H1 (cell line): ENCODE data around the gene CISH. TPM values are rescaled to one million over a fixed set of nuclear protein-coding genes. Genes with fewer than 3 reads are reported as not detected.

Source experiments
- HDAC2 ChIP-seq, 2 experiments: fragments of 300-600 bp in 1 of 2; sonication (generic) in 1 of 2; IDR thresholded peaks; 2 replicates each; pipeline ENCODE4 v1.6.1; 2011 to 2012; ENCODE audit warnings: low read depth in 2 of 2, low read length in 2 of 2, mild to moderate bottlenecking in 2 of 2, moderate library complexity in 2 of 2, borderline replicate concordance in 1 of 2, inconsistent platforms in 1 of 2
- NANOG ChIP-seq: IDR thresholded peaks from 2 replicates; pipeline ENCODE4 v1.6.1; 2011; ENCODE audit warnings: low read length, low read depth, mild to moderate bottlenecking, inconsistent platforms; ENCODE audit not compliant: insufficient read depth, poor library complexity, severe bottlenecking
- TBP ChIP-seq: IDR thresholded peaks from 2 replicates; pipeline ENCODE4 v1.6.1; 2011; ENCODE audit warnings: low read depth, low read length, improper control_type of control experiment
- TCF12 ChIP-seq: IDR thresholded peaks from 2 replicates; pipeline ENCODE4 v1.6.1; 2011; ENCODE audit warnings: low read depth, mild to moderate bottlenecking, low read length
- polyA plus RNA-seq, 7 experiments: library from polyadenylated mRNA; depleted of rRNA in 3 of 7; stranded (reverse) in 5 of 7; unstranded in 2 of 7; fragments of >200 nt in 5 of 7; fragments of 200-250 nt in 2 of 7; gene quantifications; 1 replicate in 5 of 7; 2 replicates in 1 of 7; 4 replicates in 1 of 7; pipeline versions ENCODE4 v1.2.1 to v1.2.3, GENCODE V29; 2011 to 2013; ENCODE audit warnings: missing spikeins in 2 of 7, mixed read lengths in 2 of 7
- total RNA-seq: library from RNA; stranded (reverse); fragmentation: NEBNext Ultra II Directional; extraction: Animal tissue kit (Norgen Biotek cat#: 25700); gene quantifications from 2 replicates; pipeline ENCODE4 v1.2.1, GENCODE V29; 2021
- TF ChIP-seq, protein P1 (sequence below): IDR thresholded peaks from 2 replicates; pipeline ENCODE4 v1.6.1; 2012; ENCODE audit warnings: low read length, inconsistent platforms
- TF ChIP-seq, protein P2 (sequence below): fragments of 300-600 bp; sonication (generic); IDR thresholded peaks from 2 replicates; pipeline ENCODE4 v1.7.1; 2012; ENCODE audit warnings: low read length, moderate library complexity, mild to moderate bottlenecking, inconsistent platforms; ENCODE audit not compliant: insufficient replicate concordance

CISH gene
- total and polyA plus RNA-seq, 2 of the 8 experiments (the other 6 are each of a cell fraction or from before 2014, with no cell fraction given) = 1.9 to 2.2 TPM

DNA sequence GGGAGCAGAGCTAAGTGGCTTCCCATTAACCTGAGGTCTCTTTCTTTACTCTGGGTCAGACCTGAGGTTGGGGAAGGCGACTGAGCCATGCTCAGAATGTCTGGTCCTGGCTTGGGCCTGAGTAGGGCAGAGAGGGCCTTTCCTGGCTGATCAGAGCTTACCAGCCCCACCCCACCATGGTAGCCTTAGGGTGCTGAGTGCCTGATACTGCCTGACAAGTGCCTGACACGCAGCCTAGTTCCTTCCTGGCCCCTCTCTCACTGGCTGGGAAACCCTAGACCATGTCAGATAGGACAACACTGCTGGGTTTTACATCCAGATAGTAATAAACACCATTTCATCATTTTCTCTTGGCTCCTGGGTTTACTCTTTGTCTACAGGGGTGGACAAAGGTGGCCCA lies 37.4 kb upstream of the CISH start (continued):
- TF ChIP-seq, protein P1, sequence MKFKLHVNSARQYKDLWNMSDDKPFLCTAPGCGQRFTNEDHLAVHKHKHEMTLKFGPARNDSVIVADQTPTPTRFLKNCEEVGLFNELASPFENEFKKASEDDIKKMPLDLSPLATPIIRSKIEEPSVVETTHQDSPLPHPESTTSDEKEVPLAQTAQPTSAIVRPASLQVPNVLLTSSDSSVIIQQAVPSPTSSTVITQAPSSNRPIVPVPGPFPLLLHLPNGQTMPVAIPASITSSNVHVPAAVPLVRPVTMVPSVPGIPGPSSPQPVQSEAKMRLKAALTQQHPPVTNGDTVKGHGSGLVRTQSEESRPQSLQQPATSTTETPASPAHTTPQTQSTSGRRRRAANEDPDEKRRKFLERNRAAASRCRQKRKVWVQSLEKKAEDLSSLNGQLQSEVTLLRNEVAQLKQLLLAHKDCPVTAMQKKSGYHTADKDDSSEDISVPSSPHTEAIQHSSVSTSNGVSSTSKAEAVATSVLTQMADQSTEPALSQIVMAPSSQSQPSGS = no peak
- TF ChIP-seq, protein P2, sequence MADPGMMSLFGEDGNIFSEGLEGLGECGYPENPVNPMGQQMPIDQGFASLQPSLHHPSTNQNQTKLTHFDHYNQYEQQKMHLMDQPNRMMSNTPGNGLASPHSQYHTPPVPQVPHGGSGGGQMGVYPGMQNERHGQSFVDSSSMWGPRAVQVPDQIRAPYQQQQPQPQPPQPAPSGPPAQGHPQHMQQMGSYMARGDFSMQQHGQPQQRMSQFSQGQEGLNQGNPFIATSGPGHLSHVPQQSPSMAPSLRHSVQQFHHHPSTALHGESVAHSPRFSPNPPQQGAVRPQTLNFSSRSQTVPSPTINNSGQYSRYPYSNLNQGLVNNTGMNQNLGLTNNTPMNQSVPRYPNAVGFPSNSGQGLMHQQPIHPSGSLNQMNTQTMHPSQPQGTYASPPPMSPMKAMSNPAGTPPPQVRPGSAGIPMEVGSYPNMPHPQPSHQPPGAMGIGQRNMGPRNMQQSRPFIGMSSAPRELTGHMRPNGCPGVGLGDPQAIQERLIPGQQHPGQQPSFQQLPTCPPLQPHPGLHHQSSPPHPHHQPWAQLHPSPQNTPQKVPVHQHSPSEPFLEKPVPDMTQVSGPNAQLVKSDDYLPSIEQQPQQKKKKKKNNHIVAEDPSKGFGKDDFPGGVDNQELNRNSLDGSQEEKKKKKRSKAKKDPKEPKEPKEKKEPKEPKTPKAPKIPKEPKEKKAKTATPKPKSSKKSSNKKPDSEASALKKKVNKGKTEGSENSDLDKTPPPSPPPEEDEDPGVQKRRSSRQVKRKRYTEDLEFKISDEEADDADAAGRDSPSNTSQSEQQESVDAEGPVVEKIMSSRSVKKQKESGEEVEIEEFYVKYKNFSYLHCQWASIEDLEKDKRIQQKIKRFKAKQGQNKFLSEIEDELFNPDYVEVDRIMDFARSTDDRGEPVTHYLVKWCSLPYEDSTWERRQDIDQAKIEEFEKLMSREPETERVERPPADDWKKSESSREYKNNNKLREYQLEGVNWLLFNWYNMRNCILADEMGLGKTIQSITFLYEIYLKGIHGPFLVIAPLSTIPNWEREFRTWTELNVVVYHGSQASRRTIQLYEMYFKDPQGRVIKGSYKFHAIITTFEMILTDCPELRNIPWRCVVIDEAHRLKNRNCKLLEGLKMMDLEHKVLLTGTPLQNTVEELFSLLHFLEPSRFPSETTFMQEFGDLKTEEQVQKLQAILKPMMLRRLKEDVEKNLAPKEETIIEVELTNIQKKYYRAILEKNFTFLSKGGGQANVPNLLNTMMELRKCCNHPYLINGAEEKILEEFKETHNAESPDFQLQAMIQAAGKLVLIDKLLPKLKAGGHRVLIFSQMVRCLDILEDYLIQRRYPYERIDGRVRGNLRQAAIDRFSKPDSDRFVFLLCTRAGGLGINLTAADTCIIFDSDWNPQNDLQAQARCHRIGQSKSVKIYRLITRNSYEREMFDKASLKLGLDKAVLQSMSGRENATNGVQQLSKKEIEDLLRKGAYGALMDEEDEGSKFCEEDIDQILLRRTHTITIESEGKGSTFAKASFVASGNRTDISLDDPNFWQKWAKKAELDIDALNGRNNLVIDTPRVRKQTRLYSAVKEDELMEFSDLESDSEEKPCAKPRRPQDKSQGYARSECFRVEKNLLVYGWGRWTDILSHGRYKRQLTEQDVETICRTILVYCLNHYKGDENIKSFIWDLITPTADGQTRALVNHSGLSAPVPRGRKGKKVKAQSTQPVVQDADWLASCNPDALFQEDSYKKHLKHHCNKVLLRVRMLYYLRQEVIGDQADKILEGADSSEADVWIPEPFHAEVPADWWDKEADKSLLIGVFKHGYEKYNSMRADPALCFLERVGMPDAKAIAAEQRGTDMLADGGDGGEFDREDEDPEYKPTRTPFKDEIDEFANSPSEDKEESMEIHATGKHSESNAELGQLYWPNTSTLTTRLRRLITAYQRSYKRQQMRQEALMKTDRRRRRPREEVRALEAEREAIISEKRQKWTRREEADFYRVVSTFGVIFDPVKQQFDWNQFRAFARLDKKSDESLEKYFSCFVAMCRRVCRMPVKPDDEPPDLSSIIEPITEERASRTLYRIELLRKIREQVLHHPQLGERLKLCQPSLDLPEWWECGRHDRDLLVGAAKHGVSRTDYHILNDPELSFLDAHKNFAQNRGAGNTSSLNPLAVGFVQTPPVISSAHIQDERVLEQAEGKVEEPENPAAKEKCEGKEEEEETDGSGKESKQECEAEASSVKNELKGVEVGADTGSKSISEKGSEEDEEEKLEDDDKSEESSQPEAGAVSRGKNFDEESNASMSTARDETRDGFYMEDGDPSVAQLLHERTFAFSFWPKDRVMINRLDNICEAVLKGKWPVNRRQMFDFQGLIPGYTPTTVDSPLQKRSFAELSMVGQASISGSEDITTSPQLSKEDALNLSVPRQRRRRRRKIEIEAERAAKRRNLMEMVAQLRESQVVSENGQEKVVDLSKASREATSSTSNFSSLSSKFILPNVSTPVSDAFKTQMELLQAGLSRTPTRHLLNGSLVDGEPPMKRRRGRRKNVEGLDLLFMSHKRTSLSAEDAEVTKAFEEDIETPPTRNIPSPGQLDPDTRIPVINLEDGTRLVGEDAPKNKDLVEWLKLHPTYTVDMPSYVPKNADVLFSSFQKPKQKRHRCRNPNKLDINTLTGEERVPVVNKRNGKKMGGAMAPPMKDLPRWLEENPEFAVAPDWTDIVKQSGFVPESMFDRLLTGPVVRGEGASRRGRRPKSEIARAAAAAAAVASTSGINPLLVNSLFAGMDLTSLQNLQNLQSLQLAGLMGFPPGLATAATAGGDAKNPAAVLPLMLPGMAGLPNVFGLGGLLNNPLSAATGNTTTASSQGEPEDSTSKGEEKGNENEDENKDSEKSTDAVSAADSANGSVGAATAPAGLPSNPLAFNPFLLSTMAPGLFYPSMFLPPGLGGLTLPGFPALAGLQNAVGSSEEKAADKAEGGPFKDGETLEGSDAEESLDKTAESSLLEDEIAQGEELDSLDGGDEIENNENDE = no peak
- TF ChIP-seq HDAC2 (IDR thresholded peaks at IDR 0.05; ENCODE audit: borderline replicate concordance in 1 of 2, low read depth in 2 of 2, low read length in 2 of 2) = no peak
- TF ChIP-seq TBP = no peak
- no peak for TF ChIP-seq NANOG
- no peak for TF ChIP-seq TCF12
- TF ChIP-seq, all 59 proteins: peak for 0
